ENCODE results near the gene CDH3.

Gene CDH3

DNA sequence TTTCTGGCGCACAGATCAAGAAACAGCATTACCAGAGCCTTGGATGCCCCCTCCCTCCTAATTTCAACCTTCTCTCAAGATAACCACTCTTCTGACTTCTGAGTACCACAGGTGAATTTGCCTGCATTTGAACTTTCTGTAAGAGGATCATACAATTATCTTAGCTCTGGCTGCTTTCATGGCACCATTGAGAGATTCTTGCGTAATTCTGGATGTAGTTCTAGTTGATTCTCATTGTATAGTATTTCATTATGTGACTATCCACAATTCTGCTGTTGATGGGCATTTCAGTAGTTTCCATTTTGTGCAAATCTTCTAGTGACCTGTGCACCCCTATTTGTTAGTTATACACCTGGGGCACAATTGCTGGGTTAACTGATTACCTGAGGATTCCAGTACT is 7.5 kb downstream of the CDH3 start:
- no peak for DNase-seq

- DNase-seq = no peak
Measured at GRCh38 chr16:68655806-68656205, 10.7 kb downstream of the CDH3 start.

DNA sequence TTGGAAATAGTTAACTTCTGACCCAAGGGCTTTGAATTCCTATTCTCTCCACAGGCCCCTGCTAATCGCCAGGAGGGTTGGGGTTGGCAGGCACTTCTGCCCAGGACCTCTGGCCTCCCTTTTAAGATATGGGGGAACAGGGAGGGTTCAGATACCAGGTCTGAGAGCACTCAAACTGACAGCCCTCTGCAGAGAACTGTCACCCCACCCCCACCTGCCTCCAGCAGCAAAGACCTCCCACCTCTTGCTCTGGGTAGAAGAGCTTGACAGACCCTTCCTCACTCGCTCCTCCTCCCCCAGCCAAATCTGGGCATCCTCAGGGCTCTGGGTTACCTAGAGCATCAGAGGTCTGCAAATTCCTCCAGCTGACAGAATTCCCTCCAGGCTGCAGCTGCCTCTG is 11.6 kb downstream of the CDH3 start:
- DNase-seq = no peak

- DNase-seq = no peak
Measured at GRCh38 chr16:68658341-68658973, 13.3 kb downstream of the CDH3 start.

DNA sequence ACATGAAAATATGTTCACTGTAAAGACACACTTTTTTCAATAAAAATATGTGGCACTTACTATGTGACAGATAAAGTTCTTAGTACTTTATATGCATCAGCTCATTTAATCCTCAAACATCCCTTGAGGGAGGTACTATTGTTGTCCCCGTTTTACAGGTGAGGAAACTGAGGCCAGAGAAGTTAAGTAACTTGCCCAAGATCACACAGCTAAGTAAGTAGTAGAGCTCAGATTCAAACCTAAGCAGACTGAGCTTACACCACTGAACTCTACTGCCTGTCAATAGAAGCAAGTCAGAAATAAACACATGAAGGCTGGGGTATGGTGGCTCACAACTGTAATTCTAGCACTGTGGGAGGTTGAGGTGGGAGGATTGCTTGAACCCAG is 13.9 kb downstream of the CDH3 start:
- no peak for DNase-seq

DNA sequence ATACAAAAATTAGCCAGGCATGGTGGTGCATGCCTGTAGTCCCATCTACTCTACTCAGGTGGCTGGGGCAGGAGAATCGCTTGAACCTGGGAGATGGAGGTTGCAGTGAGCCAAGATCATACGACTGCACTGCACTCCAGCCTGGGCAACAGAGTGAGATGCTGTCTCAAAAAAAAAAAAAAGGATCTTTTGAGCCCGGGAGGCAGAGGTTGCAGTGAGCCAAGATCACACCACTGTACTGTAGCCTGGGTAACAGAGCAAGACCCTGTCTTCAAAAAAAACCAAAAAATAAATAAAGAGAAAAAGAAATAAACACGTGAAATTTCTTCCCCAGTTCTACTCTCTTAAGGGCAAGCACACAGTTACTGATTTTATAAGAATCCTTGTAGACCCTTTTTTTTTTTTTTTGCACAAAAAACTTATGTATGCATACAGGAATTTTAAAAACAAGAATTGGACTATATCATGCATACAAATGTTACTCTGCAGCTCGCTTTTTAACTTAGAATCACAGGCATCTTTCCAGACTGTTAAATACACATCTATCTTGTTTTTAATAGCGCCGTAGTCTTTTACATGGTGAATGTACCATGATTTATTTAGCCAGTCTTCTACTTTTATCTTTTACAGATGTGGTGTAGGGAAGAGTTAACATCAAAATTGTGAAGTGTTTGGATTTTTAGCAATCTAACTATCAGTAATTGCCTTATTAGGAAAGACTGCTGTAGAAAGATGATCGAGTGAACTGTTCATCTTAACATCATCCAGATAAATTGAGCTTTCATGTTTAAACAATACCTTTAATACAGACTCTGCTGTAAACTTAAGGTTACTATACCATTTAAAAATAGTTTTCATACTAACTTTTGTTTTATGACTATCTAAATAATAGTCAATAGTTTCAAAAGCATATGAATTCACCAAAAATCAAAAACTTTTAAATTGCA is 14.6 kb downstream of the CDH3 start:
- DNase-seq = no peak

DNA sequence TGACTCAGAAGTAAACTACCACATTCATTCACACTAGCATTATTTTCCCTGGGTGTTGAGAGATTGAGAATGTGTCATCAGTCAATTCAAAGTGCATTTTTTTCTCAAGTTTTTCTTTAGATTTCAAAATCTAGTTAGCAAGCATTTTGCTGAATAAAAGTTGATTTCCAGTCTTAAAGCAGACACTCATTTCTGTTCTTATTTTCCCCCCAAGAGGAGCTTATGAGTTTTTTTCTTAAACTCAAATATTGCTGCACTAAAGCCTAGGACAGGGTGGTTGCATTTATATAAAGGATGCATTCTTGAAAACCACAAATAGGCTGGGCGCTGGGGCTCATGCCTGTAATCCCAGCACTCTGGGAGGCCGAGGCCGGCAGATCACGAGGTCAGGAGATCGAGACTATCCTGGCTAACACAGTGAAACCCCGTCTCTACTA is 15.3 kb downstream of the CDH3 start:
- no peak for DNase-seq

- DNase-seq = no peak
Measured at GRCh38 chr16:68662035-68662434, 16.9 kb downstream of the CDH3 start.

DNA sequence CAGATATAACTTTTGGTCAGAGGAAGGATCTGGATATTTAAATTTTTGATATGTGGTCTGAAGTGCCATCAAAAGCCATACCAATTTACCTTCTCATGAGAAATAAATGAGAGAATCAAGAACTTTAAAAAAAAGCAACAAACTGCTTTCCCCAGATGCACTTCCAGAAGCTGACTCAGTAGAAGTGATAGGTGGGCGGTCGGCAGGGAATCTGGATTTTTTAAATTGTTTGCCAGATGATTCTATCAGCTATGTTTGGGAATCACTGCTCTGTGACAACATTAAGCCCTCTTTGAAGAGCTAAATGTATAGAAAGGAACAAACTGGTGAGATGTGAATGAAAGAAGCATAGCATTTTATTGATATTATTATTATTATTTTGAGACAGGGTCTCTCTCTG is 19.2 kb downstream of the CDH3 start:
- DNase-seq = no peak

GRCh38 chr16:68665501-68665900 is 20.4 kb downstream of the CDH3 start:
- DNase-seq = no peak

GRCh38 chr16:68668266-68668665 is 23.2 kb downstream of the CDH3 start:
- no peak for DNase-seq

DNA sequence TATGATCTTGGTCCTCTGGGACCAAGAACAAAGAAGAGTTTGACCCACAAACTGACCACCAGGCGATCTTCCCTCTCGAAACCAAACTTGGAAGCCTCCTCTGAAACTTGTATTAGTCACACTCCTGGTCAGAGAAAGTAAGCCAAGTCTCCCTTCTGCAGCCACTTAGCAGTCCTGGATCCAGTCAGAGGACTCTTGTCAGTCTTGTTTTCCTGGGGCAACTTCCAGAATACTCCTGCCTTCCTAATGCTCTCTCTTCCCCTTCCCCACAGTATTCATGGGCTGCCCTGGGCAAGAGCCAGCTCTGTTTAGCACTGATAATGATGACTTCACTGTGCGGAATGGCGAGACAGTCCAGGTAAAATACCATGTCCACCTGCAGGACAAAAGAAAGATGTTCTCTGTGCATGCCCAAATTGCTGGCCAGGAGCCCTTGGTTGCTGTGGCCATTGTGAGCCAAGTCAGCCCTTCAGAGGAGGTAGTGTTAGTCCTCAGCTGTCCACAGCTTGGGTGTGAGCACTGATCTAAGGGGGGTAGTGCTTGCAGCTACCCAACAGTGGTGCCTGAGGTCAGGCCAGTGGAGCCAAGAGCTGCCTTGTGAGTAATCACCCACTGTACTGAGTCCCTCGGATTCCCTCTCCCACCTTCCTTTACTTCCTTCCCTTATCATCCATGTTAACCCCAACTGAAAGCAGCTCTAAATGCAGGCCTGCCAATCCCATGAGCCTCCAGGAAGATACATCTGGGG is 31.2 kb downstream of the CDH3 start:
- no peak for DNase-seq

DNA sequence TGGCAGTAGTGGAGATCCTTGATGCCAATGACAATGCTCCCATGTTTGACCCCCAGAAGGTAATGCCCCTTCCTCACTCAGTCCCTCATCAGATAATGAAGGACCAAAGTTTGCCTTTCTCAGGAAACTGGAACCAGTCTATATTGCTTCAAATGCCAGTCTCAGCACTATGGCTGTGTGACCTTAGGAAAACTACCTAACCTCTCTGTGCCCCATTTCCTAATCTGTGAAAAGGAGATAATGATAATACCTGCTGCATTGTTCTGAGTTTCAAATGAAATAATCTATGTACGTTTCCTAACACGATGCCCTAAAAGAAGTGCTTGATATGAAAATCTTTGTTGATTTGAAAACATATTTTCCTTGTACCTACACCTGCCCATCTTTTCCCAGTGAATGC is 35.9 kb downstream of the CDH3 start:
- DNase-seq = no peak

- no peak for DNase-seq
Measured at GRCh38 chr16:68685685-68686478, 40.8 kb downstream of the CDH3 start.

- DNase-seq = no peak
Measured at GRCh38 chr16:68686905-68687304, 41.8 kb downstream of the CDH3 start.

- DNase-seq = no peak
Measured at GRCh38 chr16:68689921-68690320, 44.8 kb downstream of the CDH3 start.

DNA sequence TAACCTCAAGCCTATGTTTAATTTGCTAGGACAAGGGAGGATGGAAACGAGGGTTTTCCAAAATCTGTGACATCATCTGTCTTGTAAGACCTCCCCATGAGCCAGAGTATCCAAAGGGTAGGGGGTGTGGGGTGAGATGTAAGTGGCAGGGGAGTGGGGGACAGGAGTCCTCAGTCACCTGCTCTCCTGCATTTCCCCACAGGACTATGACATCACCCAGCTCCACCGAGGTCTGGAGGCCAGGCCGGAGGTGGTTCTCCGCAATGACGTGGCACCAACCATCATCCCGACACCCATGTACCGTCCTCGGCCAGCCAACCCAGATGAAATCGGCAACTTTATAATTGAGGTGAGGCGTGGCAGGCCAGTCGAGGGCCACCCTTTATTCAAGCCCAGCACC is 50.5 kb downstream of the CDH3 start:
- no peak for DNase-seq

- DNase-seq = peak; percentile 75
Measured at GRCh38 chr16:68696514-68696913, 51.4 kb downstream of the CDH3 start.

GRCh38 chr16:68698091-68698490 is 53.0 kb downstream of the CDH3 start:
- no peak for DNase-seq

- no peak for DNase-seq
Measured at GRCh38 chr16:68700120-68700519, 55.0 kb downstream of the CDH3 start.

DNA sequence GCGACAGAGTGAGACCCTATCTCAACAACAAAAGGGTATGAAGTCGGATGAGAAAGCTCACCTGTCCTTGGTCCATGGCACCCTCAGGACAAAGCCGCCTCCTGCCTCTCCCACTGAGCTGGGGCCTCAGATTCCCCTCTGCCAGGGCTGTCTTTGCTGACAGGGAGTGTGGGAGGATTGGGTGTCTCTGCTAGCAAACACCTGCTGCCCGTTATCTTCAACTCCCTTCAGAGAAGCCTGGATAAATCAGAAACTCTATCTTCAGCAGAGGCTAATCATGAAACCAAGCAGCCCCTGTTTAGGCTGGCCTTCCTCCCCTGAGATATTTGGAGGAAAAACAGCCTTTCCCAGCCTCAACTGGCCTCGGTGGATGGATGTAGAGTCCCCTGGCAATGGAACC is 55.7 kb downstream of the CDH3 start:
- no peak for DNase-seq

- peak; percentile 91 for DNase-seq
Measured at GRCh38 chr16:68704232-68704867, 59.2 kb downstream of the CDH3 start.
